Neural crest cell (in vitro differentiated cells): Measurements from ENCODE around the gene BPHL. TPM values are rescaled to one million over a fixed set of nuclear protein-coding genes. Genes with fewer than 3 reads are reported as not detected.
"Not testable (repeated sequence)": the region's sequence is repeated elsewhere in the genome, so short reads cannot be mapped to it uniquely, and the experiment has no call there.

Source experiments
- DNase-seq: peaks from one replicate; pipeline ENCODE4 v3.0.0; 2021; ENCODE audit warnings: low read depth, mixed read lengths, low spot score
- H3K27ac Mint-ChIP-seq: one replicate; pipeline ENCODE4 v1.8.0; 2021; ENCODE audit warnings: mild to moderate bottlenecking, mixed read lengths; ENCODE audit not compliant: unreplicated experiment
- H3K27me3 Mint-ChIP-seq: 2 replicates; pipeline ENCODE4 v1.8.0; 2021; ENCODE audit warnings: low read depth, mild to moderate bottlenecking, mixed read lengths
- H3K36me3 Mint-ChIP-seq: 2 replicates; pipeline ENCODE4 v1.8.0; 2021; ENCODE audit warnings: low read depth, mild to moderate bottlenecking, mixed read lengths
- H3K4me1 Mint-ChIP-seq: 2 replicates; pipeline ENCODE4 v1.8.0; 2021; ENCODE audit warnings: mixed read lengths
- H3K4me3 Mint-ChIP-seq: one replicate; pipeline ENCODE4 v1.8.0; 2021; ENCODE audit warnings: mild to moderate bottlenecking, mixed read lengths
- H3K9me3 Mint-ChIP-seq: 2 replicates; pipeline ENCODE4 v1.8.0; 2021; ENCODE audit warnings: mixed read lengths
- total RNA-seq: library from RNA; stranded (reverse); gene quantifications from 2 replicates; pipeline ENCODE4 v1.2.1, GENCODE V29; 2021
- TF ChIP-seq, protein P1 (sequence below): fragments of 200-600 bp; sonication (generic); conservative IDR thresholded peaks from 2 replicates; pipeline ENCODE4 v1.5.0; 2021; ENCODE audit warnings: antibody characterized with exemption, mild to moderate bottlenecking

The BPHL gene
- total RNA-seq, 1 donor from 2014 or later: 45.7 TPM

DNA sequence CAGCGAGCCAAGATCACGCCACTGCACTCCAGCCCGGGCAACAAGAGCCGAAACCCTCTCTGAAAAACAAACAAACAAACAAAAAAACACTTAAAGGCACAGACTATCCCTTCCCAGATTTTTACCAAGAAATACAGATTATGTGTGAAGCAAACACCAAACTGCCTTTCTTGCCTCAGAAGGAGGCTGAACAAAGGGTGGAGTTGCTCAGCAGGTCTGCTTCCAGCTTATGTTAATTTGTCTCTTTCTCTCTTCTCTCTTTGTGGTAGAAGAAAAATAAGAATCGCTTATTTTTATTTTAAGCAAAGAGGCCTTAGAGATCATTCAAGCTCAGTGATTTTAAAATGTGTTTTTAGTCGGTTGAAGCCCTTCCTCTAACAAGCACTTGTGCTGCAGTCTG, 24.6 kb downstream of the BPHL start:
- H3K27ac Mint-ChIP-seq: peak overlapping the region; percentile 75
- no peaks in the 10 kb centered on the region for H3K9me3 Mint-ChIP-seq
- DNase-seq: no peak
- H3K27me3 Mint-ChIP-seq: no peaks in the 10 kb centered on the region
- TF ChIP-seq, protein P1, sequence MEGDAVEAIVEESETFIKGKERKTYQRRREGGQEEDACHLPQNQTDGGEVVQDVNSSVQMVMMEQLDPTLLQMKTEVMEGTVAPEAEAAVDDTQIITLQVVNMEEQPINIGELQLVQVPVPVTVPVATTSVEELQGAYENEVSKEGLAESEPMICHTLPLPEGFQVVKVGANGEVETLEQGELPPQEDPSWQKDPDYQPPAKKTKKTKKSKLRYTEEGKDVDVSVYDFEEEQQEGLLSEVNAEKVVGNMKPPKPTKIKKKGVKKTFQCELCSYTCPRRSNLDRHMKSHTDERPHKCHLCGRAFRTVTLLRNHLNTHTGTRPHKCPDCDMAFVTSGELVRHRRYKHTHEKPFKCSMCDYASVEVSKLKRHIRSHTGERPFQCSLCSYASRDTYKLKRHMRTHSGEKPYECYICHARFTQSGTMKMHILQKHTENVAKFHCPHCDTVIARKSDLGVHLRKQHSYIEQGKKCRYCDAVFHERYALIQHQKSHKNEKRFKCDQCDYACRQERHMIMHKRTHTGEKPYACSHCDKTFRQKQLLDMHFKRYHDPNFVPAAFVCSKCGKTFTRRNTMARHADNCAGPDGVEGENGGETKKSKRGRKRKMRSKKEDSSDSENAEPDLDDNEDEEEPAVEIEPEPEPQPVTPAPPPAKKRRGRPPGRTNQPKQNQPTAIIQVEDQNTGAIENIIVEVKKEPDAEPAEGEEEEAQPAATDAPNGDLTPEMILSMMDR: no peak
- peaks cover 4% of the 10 kb centered on the region for H3K4me1 Mint-ChIP-seq
- H3K36me3 Mint-ChIP-seq: peaks cover 25% of the 10 kb centered on the region
- no peak overlapping the region for H3K4me3 Mint-ChIP-seq

- no peak for DNase-seq
- Mint-ChIP-seq H3K27me3 (no peaks in the 10 kb centered on the region), H3K4me1 (peaks cover 4% of the 10 kb centered on the region), H3K27ac (no peak overlapping the region), H3K36me3 (peaks cover 25% of the 10 kb centered on the region), H3K4me3 (no peak overlapping the region), H3K9me3 (no peaks in the 10 kb centered on the region)
- TF ChIP-seq, protein P1: no peak
Observed at GRCh38 chr6:3144571-3144970, 26.1 kb downstream of the BPHL start.

- Mint-ChIP-seq H3K27ac (no peak overlapping the region), H3K36me3 (peaks cover 28% of the 10 kb centered on the region), H3K4me1 (peaks cover 22% of the 10 kb centered on the region), H3K27me3 (no peaks in the 10 kb centered on the region), H3K9me3 (no peaks in the 10 kb centered on the region), H3K4me3 (no peak overlapping the region)
- DNase-seq: no peak
- TF ChIP-seq, protein P1: no peak
Observed at GRCh38 chr6:3147914-3148757, 29.6 kb downstream of the BPHL start.

- H3K36me3 Mint-ChIP-seq: peaks cover 19% of the 10 kb centered on the region
Observed at GRCh38 chr6:3151691-3152090, 33.2 kb downstream of the BPHL start.

GRCh38 chr6:3152689-3153088, 34.2 kb downstream of the BPHL start:
- no peak for DNase-seq
- H3K9me3 Mint-ChIP-seq: no peaks in the 10 kb centered on the region
- TF ChIP-seq, protein P1: no peak
- peaks cover 13% of the 10 kb centered on the region for H3K36me3 Mint-ChIP-seq
- no peak overlapping the region for H3K27ac Mint-ChIP-seq
- H3K4me1 Mint-ChIP-seq: peaks cover 42% of the 10 kb centered on the region
- H3K27me3 Mint-ChIP-seq: peaks cover 7% of the 10 kb centered on the region
- no peak overlapping the region for H3K4me3 Mint-ChIP-seq

More at GRCh38 chr6:3151691-3152090, 33.2 kb downstream of the BPHL start:
- no peak overlapping the region for H3K27ac Mint-ChIP-seq
- DNase-seq: no peak
- peaks cover 39% of the 10 kb centered on the region for H3K4me1 Mint-ChIP-seq
- TF ChIP-seq, protein P1: no peak
- no peaks in the 10 kb centered on the region for H3K9me3 Mint-ChIP-seq
- peaks cover 5% of the 10 kb centered on the region for H3K27me3 Mint-ChIP-seq
- peak overlapping the region; percentile 38 for H3K4me3 Mint-ChIP-seq

DNA sequence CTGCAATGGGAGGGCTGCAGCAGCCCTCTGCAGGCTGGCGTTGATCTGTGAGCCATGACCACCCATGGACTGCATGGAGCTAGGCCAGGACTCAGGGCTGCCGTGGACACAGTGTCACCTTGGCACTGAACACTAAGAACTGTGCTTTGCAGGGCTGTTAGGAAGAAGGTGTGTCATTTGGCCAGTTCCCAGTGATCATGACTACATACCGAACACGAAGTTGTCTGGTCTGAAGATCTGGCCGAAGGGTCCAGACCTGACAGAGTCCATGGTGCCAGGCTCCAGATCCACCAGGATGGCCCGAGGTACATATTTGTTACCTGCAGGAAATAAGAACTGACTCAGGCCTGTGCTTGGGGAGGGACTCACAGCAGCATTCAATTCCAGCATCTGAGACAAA, 36.9 kb downstream of the BPHL start:
- H3K27ac Mint-ChIP-seq, H3K9me3 Mint-ChIP-seq, DNase-seq, H3K36me3 Mint-ChIP-seq: not testable (repeated sequence)
- Mint-ChIP-seq H3K4me1 (peaks cover 62% of the 10 kb centered on the region), H3K27me3 (peaks cover 24% of the 10 kb centered on the region), H3K4me3 (peak overlapping the region; percentile 96)

GRCh38 chr6:3156184-3157130, 37.9 kb downstream of the BPHL start:
- H3K9me3 Mint-ChIP-seq: not testable (repeated sequence)
- H3K27ac Mint-ChIP-seq: peak overlapping the region; percentile 96

More at GRCh38 chr6:3156184-3157130, 37.9 kb downstream of the BPHL start:
- H3K27me3 Mint-ChIP-seq: peaks cover 31% of the 10 kb centered on the region
- H3K36me3 Mint-ChIP-seq: not testable (repeated sequence)
- peak; percentile 22 for DNase-seq
- peak overlapping the region; percentile 96 for H3K4me3 Mint-ChIP-seq
- peaks cover 57% of the 10 kb centered on the region for H3K4me1 Mint-ChIP-seq
